ENCODE results near the gene ANKDD1B. TPM values are rescaled to one million over a fixed set of nuclear protein-coding genes. Genes with fewer than 3 reads are reported as not detected.

Gene ANKDD1B
- total RNA-seq, 3 donors from 2014 or later (not counting 1 experiment from before 2014, with no cell fraction given) = 0.52 to 0.66 (median 0.55) TPM

DNA sequence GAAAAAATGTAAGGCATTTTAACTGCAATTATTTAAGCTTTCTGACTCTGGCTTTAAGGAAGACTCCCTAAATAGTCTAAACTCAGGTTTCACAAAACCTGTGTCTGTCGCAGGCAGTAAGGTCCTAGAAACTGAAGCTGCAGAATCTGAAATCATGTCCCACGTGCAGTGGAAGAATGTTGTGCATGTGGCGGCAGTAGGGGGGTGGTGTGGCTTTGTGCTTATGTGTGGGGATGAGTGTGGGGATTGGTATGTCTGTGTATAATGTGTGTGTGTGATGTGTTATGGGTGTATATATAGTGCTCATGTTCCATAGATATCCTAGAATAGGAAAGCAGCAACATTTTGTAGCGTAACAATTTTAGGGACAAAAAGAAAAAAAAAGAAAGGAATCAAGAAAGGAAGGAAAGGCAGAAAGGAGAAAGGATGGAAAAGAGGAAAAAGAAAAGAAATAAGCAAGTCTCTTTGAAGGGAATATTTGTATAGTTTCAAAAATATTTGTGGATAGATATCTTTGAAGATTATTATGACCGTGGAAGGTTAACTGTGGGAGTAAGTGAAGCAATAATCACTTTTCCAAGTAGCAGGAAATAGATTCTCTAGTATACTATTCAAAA lies 6.6 kb downstream of the ANKDD1B start:
- peaks cover under 1% of the 10 kb centered on the region for H3K27me3 ChIP-seq (ENCODE audit: control insufficient read depth, insufficient read depth, low read length)
- ATAC-seq (no peak), DNase-seq (no peak)
- no peak overlapping the region for H3K4me3 Mint-ChIP-seq
- H3K27me3 Mint-ChIP-seq (ENCODE audit: low read depth in 2 of 2) = peaks cover 0 to 2% of the 10 kb centered on the region in 2 donors
- H3K36me3 Mint-ChIP-seq = no peaks in the 10 kb centered on the region
- H3K27ac ChIP-seq (ENCODE audit: low read length) = no peak overlapping the region
- no peaks in the 10 kb centered on the region for H3K9me3 Mint-ChIP-seq
- intact Hi-C loops (cut with micrococcal nuclease) = no loop called here
- TF ChIP-seq, protein P1, sequence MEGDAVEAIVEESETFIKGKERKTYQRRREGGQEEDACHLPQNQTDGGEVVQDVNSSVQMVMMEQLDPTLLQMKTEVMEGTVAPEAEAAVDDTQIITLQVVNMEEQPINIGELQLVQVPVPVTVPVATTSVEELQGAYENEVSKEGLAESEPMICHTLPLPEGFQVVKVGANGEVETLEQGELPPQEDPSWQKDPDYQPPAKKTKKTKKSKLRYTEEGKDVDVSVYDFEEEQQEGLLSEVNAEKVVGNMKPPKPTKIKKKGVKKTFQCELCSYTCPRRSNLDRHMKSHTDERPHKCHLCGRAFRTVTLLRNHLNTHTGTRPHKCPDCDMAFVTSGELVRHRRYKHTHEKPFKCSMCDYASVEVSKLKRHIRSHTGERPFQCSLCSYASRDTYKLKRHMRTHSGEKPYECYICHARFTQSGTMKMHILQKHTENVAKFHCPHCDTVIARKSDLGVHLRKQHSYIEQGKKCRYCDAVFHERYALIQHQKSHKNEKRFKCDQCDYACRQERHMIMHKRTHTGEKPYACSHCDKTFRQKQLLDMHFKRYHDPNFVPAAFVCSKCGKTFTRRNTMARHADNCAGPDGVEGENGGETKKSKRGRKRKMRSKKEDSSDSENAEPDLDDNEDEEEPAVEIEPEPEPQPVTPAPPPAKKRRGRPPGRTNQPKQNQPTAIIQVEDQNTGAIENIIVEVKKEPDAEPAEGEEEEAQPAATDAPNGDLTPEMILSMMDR (IDR thresholded peaks at IDR 0.05) = no peak
- H3K36me3 ChIP-seq (ENCODE audit: control insufficient read depth, insufficient read depth, low read length) = no peaks in the 10 kb centered on the region
- H3K4me3 ChIP-seq (ENCODE audit: low read length) = no peak overlapping the region
- 93% methylated on average over 4 of the region's 5 CpGs for WGBS (ENCODE audit: insufficient coverage)
- no peak overlapping the region for H3K27ac Mint-ChIP-seq
- no peaks in the 10 kb centered on the region for H3K4me1 ChIP-seq (ENCODE audit: control insufficient read depth, insufficient read depth, low read length)
- no peaks in the 10 kb centered on the region for H3K9me3 ChIP-seq (ENCODE audit: control insufficient read depth, insufficient read depth, low read length)
- no peaks in the 10 kb centered on the region for H3K4me1 Mint-ChIP-seq

DNA sequence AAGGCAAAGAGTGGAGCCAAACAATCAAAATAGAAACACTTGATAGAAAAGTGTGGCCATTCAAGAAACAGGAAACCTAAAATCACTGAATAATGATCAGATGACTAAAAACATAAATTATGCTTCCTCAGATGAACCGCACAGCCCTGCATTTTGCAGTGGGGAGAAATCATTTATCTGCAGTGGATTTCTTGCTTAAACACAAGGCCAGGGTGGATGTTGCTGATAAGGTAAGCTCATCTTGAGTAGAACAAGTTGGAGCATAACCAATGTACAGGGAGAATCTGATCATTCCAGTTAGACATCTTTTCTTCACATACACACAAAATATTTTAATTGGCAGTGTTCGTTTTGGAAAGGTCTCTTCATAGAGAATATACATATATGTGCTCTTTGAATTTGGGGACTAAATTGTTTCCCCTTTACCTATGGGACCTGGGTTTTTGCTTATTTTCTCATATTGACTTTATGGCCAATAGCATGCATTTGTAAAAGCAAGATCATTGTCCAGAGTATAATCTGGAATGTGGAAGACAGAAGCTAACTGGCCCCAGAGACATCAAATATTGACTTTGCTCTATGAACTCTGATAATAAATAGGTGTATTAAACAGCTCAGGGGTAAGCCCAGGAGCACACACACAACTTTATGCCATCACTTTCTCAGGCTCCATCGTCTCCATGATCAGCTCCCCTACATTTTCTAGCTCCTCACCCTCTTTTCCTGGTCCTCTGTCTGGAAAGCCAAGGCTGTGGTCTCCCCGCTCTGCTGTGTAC lies 9.1 kb downstream of the ANKDD1B start:
- 76% methylated on average over 2 of the region's 4 CpGs for WGBS (ENCODE audit: insufficient coverage)
- no peak for ATAC-seq
- no peak overlapping the region for H3K4me3 ChIP-seq (ENCODE audit: low read length)
- H3K36me3 ChIP-seq (ENCODE audit: control insufficient read depth, insufficient read depth, low read length) = no peaks in the 10 kb centered on the region
- peaks cover 0 to 2% of the 10 kb centered on the region in 2 donors for H3K27me3 Mint-ChIP-seq (ENCODE audit: low read depth in 2 of 2)
- H3K9me3 Mint-ChIP-seq = no peaks in the 10 kb centered on the region
- intact Hi-C loops (cut with micrococcal nuclease) = no loop called here
- H3K36me3 Mint-ChIP-seq = no peaks in the 10 kb centered on the region
- no peak overlapping the region for H3K27ac Mint-ChIP-seq
- no peaks in the 10 kb centered on the region for H3K9me3 ChIP-seq (ENCODE audit: control insufficient read depth, insufficient read depth, low read length)
- no peak for DNase-seq
- TF ChIP-seq, protein P1 (IDR thresholded peaks at IDR 0.05) = no peak
- H3K27ac ChIP-seq (ENCODE audit: low read length) = no peak overlapping the region
- H3K27me3 ChIP-seq (ENCODE audit: control insufficient read depth, insufficient read depth, low read length) = no peaks in the 10 kb centered on the region
- no peaks in the 10 kb centered on the region for H3K4me1 ChIP-seq (ENCODE audit: control insufficient read depth, insufficient read depth, low read length)
- no peak overlapping the region for H3K4me3 Mint-ChIP-seq
- H3K4me1 Mint-ChIP-seq = no peaks in the 10 kb centered on the region

GRCh38 chr5:75622564-75622963 lies 11.3 kb downstream of the ANKDD1B start:
- TF ChIP-seq, protein P1 (IDR thresholded peaks at IDR 0.05) = no peak
- Mint-ChIP-seq H3K4me3 (no peak overlapping the region), H3K9me3 (no peaks in the 10 kb centered on the region), H3K27ac (no peak overlapping the region), H3K4me1 (no peaks in the 10 kb centered on the region), H3K27me3 (ENCODE audit: low read depth in 2 of 2) (peaks cover 0 to 2% of the 10 kb centered on the region in 2 donors), H3K36me3 (no peaks in the 10 kb centered on the region)
- intact Hi-C loops (cut with micrococcal nuclease) = no loop called here
- Histone ChIP-seq H3K9me3 (ENCODE audit: control insufficient read depth, insufficient read depth, low read length) (no peaks in the 10 kb centered on the region), H3K27ac (ENCODE audit: low read length) (no peak overlapping the region), H3K36me3 (ENCODE audit: control insufficient read depth, insufficient read depth, low read length) (no peaks in the 10 kb centered on the region), H3K4me1 (ENCODE audit: control insufficient read depth, insufficient read depth, low read length) (no peaks in the 10 kb centered on the region), H3K27me3 (ENCODE audit: control insufficient read depth, insufficient read depth, low read length) (no peaks in the 10 kb centered on the region), H3K4me3 (ENCODE audit: low read length) (no peak overlapping the region)
- WGBS (ENCODE audit: insufficient coverage) = 90% methylated on average over 4 of the region's 4 CpGs
- DNase-seq (no peak), ATAC-seq (no peak)
